Urothelium cell line (cell line): ENCODE results near the gene MAJIN.

Source experiments
- DNase-seq: peaks from one replicate; pipeline ENCODE4 v3.0.0; 2011; ENCODE audit warnings: low spot score, mixed read lengths
- FAIRE-seq: peaks from 2 replicates; lab custom pipeline; 2011; peaks lifted over from hg19 to GRCh38; lab: Jason Lieb, UNC

MAJIN gene

DNA sequence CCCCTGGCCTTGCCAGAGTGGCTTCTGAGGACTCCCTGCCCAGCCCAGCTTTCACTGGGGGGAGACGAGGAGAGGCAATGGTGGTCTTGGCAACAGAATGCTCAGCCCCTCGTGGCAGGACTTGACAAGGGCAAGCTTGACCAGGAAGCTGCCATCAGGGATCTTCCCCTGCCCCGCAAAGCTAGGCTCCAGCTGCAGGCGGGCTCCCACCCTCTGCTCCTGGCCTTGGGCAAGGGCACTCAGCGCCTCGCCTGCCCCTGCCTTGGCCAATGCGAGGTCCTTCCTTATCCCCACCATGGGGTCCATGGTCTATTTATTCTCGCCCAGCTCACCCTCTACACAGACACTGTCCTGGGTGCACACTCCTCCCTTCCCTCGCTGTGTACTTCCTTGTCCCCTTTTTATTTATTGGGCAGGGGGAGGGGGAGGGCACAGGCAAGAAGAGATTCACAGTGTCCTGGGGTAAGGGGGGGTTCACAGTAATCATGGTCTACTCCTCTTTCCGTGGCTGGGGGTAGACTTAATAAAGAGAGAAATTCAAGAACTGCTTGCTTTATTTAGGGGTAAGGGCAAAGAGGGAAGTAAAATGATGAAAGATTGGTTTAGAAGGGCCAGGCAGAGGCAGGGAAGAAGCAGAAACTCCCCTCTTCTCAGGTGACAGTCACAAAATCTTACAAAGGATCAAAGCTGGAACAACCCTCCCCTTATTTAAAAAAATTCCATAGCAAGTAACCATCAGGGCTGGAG lies 37.8 kb downstream of the MAJIN start:
- FAIRE-seq (no peak), DNase-seq (no peak)

DNA sequence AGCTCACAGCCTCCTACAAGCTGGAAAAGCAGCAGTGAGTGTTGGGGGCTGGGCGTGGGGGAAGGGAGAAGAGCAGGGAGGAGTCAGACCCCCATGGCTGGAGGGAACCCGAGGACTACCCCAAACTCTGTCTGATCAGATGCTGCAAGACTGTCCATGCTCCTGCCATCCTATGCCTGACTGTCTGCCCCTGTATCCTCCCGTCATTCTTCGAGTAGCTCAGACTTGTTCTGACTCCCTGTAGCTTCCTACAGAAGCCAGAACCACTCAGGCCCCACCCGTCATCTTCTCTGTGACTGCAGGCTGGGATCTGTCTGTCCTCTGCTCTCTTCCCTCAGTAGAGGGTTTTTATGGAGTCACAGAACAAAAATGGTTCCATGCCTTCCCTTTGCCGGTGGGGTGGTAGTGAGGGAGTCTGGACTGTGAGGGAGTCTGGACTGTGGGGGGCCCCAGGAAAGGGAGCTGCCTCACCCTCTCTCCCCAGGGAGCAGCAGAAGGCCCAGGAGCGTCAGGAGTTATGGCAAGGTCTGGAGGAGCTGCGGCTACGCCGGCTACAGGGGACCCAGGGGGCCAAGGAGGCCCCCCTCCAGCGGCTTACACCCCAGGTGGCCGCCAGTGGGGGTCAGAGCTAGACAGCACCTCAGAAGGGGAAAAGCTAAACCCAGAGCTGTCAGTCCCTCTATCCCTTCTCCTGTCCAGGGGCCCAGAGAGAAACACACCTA lies 38.5 kb downstream of the MAJIN start:
- DNase-seq (no peak), FAIRE-seq (no peak)

- DNase-seq: no peak
- no peak for FAIRE-seq
These were observed 39.6 kb downstream of the MAJIN start for GRCh38 chr11:64932324-64932723.

DNA sequence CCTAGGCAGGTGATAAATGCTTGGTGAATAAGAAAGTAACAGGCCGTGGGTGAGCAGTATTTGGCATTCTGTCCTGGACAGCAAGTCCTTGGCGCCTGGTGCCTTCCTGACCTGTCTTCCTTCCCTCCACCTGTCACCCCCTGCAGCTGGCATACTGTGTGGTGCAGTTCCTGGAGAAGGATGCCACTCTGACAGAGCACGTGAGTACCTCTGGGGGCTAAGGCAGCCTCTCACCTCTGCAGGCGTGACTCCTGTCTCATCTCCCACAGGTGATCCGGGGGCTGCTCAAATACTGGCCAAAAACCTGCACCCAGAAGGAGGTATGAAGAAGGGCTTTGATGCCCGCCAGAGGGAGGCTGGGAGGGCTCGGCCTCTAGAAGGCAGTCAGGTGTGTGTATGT lies 40.6 kb downstream of the MAJIN start:
- DNase-seq: no peak
- FAIRE-seq: no peak

DNA sequence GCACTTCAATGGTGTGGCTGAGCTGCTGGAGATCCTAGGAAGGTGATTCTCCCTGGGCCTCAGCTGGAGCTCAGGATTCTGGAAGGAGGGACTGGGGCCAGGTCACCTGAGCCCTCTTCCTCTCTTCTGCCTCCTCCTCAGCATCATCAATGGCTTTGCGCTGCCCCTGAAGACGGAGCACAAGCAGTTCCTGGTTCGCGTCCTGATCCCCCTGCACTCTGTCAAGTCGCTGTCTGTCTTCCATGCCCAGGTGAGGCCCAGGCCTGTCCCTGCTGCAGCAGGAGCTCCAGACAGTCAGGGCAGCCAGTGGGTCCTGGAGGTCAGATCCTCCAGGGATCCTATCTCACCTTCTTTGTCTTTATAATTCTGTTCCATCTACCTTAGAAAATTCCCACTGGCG lies 41.6 kb downstream of the MAJIN start:
- DNase-seq: no peak
- FAIRE-seq: no peak

- FAIRE-seq: no peak
- no peak for DNase-seq
These were observed 42.3 kb downstream of the MAJIN start for GRCh38 chr11:64929625-64930024.

- DNase-seq: no peak
- no peak for FAIRE-seq
These were observed 43.0 kb downstream of the MAJIN start for GRCh38 chr11:64928957-64929356.

GRCh38 chr11:64926689-64927088 lies 45.2 kb downstream of the MAJIN start:
- DNase-seq (no peak), FAIRE-seq (no peak)

- FAIRE-seq (no peak), DNase-seq (no peak)
These were observed 46.1 kb downstream of the MAJIN start for GRCh38 chr11:64925536-64926436.

- no peak for FAIRE-seq
These were observed 47.0 kb downstream of the MAJIN start for GRCh38 chr11:64924910-64925284.

DNA sequence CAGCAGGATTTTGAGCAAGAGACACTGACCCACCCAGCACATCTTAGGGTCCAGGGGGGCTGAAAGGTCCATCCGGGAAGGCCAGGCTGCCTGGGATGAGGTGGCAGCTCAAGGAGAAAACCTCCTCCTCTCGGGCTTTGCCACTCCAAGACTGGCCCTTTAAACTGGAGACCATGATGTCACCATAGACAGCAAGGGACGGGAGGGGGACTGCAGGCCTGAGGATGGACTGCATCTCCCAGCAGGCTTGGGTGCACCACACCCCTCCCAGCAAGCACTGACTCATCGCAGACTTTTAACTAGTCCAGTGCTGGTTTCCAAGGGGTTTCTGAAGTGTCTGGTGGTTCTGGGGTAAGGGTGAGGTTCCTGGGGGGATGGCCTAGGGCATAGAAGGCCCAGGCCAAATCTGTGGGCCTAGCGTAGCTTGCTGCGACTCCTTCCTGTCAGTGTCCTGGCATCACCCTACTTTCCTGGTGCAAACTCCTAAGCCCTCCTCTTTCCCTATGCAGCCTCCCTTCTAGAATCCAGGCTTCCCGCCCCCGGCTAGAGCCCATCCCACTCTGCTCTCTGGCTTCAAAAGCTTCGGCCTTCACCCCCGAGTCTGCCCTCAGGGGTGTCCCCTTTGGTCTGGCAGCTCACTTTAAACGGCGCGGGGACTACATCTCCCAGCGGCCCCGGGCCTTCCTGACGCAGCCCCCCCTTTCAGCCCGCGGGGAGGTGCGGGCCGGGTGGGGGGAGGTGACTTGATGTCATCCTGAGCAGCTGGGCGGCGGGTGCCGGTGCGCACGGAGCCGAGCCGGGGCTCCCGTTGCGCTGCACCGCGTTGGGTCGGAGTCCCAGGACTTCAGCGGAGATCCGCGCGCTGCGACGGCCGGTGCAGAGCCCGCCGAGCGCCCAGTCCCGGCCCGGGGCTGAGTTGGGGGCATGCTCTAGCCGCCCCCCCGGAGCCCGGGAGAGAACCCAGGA lies 47.7 kb downstream of the MAJIN start, which contains the start of gene PPP2R5B:
Gene PPP2R5B (plus strand): TSS at position 746 of the 966 bp plus-strand sequence. CDS start 1,046 bp downstream, outside the sequence.
- FAIRE-seq: peak; percentile 66
- DNase-seq: peak; percentile 98

More at GRCh38 chr11:64924910-64925284, 47.0 kb downstream of the MAJIN start:
- peak; percentile 32 for DNase-seq

- DNase-seq (no peak), FAIRE-seq (no peak)
These were observed 48.7 kb downstream of the MAJIN start for GRCh38 chr11:64923151-64923661.

GRCh38 chr11:64921384-64921783 lies 50.5 kb downstream of the MAJIN start:
- DNase-seq (no peak), FAIRE-seq (no peak)

GRCh38 chr11:64920124-64920523 lies 51.8 kb downstream of the MAJIN start:
- DNase-seq (no peak), FAIRE-seq (no peak)

DNA sequence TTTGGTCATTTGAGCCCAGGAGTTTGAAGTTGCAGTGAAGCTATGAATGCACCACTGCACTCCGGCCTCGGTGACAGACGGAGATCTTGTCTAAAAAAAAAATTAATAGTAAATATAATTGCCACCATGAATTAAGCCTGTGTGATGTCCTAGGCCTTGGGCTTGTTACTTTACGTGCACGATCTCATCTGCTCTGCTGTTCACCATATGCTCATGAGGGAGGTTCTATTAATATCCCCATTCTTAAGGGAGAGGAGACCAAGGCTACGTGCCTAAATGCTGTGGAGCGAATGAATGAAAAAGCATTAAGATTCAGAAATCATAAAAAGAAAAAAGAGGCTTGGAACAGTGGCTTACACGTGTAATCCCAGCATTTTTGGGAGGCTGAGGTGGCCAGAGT lies 52.3 kb downstream of the MAJIN start:
- DNase-seq (no peak), FAIRE-seq (no peak)

- DNase-seq (no peak), FAIRE-seq (no peak)
These were observed 53.9 kb downstream of the MAJIN start for GRCh38 chr11:64918017-64918416.

DNA sequence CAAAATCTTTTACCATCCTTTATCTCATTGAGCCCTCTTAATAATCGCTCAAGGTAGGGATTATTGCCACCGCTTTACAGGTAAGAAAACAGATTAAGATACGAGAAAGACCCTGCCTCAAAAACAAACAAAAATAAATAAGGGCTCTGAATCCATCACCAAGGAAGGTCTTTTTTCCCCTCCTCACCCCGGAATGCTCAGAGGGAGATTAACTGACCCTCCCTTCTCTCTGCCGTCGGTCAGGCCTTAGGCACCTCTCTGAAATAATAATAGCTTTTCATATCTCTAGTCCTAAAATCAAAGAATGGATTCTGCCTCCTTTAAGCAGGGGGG lies 54.3 kb downstream of the MAJIN start:
- no peak for DNase-seq

GRCh38 chr11:64916775-64917662 lies 54.9 kb downstream of the MAJIN start, which contains the start of gene ATG2A:
ATG2A (minus strand) TSS chr11:64917209; CDS start chr11:64917135, 74 bp downstream.
- peak; percentile 98 for DNase-seq
- FAIRE-seq: peak; percentile 88

More for the DNA sequence above, 54.3 kb downstream of the MAJIN start:
- FAIRE-seq: no peak
